Measurements from ENCODE around the gene PRKAB2. TPM values are rescaled to one million over a fixed set of nuclear protein-coding genes. Genes with fewer than 3 reads are reported as not detected.
"Not testable (repeated sequence)": the region's sequence is repeated elsewhere in the genome, so short reads cannot be mapped to it uniquely, and the experiment has no call there.

PRKAB2 gene
- total RNA-seq, 2 experiments from 2014 or later: 9.7 to 10.3 TPM

- CTCF ChIA-PET; H3K4me1 Mint-ChIP-seq; H3K9me3 Mint-ChIP-seq; H3K36me3 Mint-ChIP-seq (ENCODE audit: low read depth); H3K27me3 Mint-ChIP-seq; H3K4me3 Mint-ChIP-seq; DNase-seq; H3K27ac Mint-ChIP-seq; POLR2A ChIA-PET: not testable (repeated sequence)
These were observed 57.9 kb downstream of the PRKAB2 start for GRCh38 chr1:147114353-147114752.

GRCh38 chr1:147111381-147112130, 60.7 kb downstream of the PRKAB2 start:
- Mint-ChIP-seq H3K36me3 (ENCODE audit: low read depth) (no peaks in the 10 kb centered on the region), H3K4me1 (peaks cover 8% of the 10 kb centered on the region), H3K27ac (no peak overlapping the region), H3K4me3 (no peak overlapping the region), H3K9me3 (no peaks in the 10 kb centered on the region), H3K27me3 (peaks cover 4% of the 10 kb centered on the region)
- CTCF ChIA-PET: interaction anchor here (1.2 kb wide), 1 partner anchor 131 kb away, joined by 3 read pairs; the partner anchor contains the start of gene CHD1L
- DNase-seq: no peak
- POLR2A ChIA-PET: interaction anchor here (0.8 kb wide), 1 partner anchor 26 kb away, joined by 3 read pairs; no protein-coding TSS in a partner anchor

DNA sequence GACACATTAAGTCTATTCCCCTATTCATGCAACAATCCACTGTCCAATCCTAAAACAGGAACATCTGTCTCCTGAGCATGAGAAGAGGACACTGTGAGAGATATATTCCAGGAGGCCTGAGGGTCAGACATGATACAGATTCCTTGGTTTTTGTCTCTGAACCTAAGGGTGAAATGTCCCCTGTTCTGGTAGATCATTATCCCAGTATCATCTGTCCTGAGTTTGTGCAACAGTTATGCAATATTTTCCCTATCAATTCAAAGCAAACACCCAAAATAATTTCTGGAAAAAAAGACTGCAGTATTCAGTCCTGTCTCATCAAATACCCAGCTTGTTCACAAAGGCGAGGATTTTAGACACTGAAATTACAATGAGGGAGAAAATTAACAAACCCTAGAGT, 61.4 kb downstream of the PRKAB2 start:
- DNase-seq: no peak
- ChIA-PET POLR2A (no interaction called here), CTCF (interaction anchor here (1.2 kb wide), 1 partner anchor 131 kb away, joined by 3 read pairs; the partner anchor contains the start of gene CHD1L)
- Mint-ChIP-seq H3K4me1 (peaks cover 8% of the 10 kb centered on the region), H3K27ac (no peak overlapping the region), H3K9me3 (no peaks in the 10 kb centered on the region), H3K27me3 (peaks cover 4% of the 10 kb centered on the region), H3K36me3 (ENCODE audit: low read depth) (no peaks in the 10 kb centered on the region), H3K4me3 (no peak overlapping the region)

GRCh38 chr1:147110434-147110833, 61.8 kb downstream of the PRKAB2 start:
- Mint-ChIP-seq H3K27ac (no peak overlapping the region), H3K36me3 (ENCODE audit: low read depth) (no peaks in the 10 kb centered on the region), H3K4me3 (no peak overlapping the region), H3K27me3 (peaks cover 4% of the 10 kb centered on the region), H3K9me3 (no peaks in the 10 kb centered on the region), H3K4me1 (peaks cover 8% of the 10 kb centered on the region)
- POLR2A ChIA-PET: no interaction called here
- no peak for DNase-seq
- CTCF ChIA-PET: interaction anchor here (1.2 kb wide), 1 partner anchor 132 kb away, joined by 3 read pairs; the partner anchor contains the start of gene CHD1L

DNA sequence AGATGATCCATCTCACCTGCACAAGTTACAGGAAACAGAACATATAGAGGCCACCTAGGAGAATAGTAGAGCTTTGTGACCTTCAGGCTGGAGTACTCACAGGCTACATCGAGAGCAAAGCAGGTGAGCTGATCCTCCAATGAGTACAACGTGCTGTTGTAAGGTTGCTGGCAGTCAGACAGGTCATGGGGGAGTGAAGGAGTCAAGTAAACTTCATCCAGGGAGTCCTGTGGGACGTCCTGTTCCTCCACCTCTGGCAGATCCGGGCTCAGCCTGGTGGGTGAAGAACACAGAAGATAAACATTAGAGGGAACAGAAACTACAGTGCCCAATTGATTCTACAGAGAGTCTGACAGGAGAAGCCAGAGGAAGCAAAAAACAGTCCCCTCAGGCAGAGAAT, 62.5 kb downstream of the PRKAB2 start:
- peaks cover 4% of the 10 kb centered on the region for H3K27me3 Mint-ChIP-seq
- ChIA-PET CTCF (no interaction called here), POLR2A (no interaction called here)
- H3K36me3 Mint-ChIP-seq (ENCODE audit: low read depth): no peaks in the 10 kb centered on the region
- peaks cover 8% of the 10 kb centered on the region for H3K4me1 Mint-ChIP-seq
- H3K27ac Mint-ChIP-seq: no peak overlapping the region
- no peaks in the 10 kb centered on the region for H3K9me3 Mint-ChIP-seq
- no peak for DNase-seq
- H3K4me3 Mint-ChIP-seq: no peak overlapping the region

GRCh38 chr1:147109041-147109440, 63.2 kb downstream of the PRKAB2 start:
- Mint-ChIP-seq H3K4me1 (peaks cover 8% of the 10 kb centered on the region), H3K9me3 (no peaks in the 10 kb centered on the region), H3K27ac (no peak overlapping the region), H3K27me3 (peaks cover 4% of the 10 kb centered on the region), H3K36me3 (ENCODE audit: low read depth) (no peaks in the 10 kb centered on the region), H3K4me3 (no peak overlapping the region)
- ChIA-PET CTCF (no interaction called here), POLR2A (no interaction called here)
- DNase-seq: no peak

DNA sequence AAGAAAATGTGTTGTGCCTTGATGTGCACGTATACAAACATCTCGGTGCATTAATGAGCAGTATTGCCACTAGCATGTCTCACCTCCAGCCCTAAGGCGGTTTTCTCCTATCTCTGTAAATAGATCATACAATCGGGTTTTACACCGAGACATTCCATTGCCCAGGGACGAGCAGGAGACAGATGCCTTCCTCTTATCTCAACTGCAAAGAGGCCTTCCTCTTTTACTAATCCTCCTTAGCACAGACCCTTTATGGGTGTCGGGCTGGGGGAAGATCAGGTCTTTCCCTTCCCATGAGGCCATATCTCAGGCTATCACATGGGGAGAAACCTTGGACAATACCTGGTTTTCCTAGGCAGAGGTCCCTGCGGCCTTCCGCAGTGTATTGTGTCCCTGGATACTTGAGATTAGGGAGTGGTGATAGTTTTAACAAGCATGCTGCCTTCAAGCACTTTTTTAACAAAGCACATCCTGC, 65.8 kb downstream of the PRKAB2 start:
- H3K27ac Mint-ChIP-seq; H3K4me3 Mint-ChIP-seq; CTCF ChIA-PET; DNase-seq; H3K9me3 Mint-ChIP-seq; H3K36me3 Mint-ChIP-seq (ENCODE audit: low read depth); POLR2A ChIA-PET; H3K27me3 Mint-ChIP-seq; H3K4me1 Mint-ChIP-seq: not testable (repeated sequence)

- Mint-ChIP-seq H3K36me3 (ENCODE audit: low read depth) (no peaks in the 10 kb centered on the region), H3K27ac (no peak overlapping the region), H3K4me3 (no peak overlapping the region), H3K9me3 (no peaks in the 10 kb centered on the region), H3K4me1 (peaks cover 8% of the 10 kb centered on the region), H3K27me3 (peaks cover 3% of the 10 kb centered on the region)
- no peak for DNase-seq
- CTCF ChIA-PET: no interaction called here
- POLR2A ChIA-PET: no interaction called here
These were observed 66.4 kb downstream of the PRKAB2 start for GRCh38 chr1:147105909-147106308.

Other genes with a start within 250 kb of the PRKAB2 start
- gene NBPF12, start 234.1 kb downstream of the PRKAB2 start, total RNA-seq: 10 to 100 TPM; 18.0 to 19.0 TPM
- under 1 TPM; 0.48 to 0.72 TPM for gene FMO5, start 52.9 kb upstream of the PRKAB2 start, total RNA-seq
- gene CHD1L, start 70.2 kb upstream of the PRKAB2 start, total RNA-seq: 10 to 100 TPM; 50.0 to 55.9 TPM

Data from activated CD4-positive, alpha-beta T cell treated with anti-CD3 and anti-CD28 coated beads, Interleukin-2, amount 10 ng/mL, durations not matched to agents 7 days and 5 days (primary cell).